ENCODE measurements around the gene ZNF200. TPM values are rescaled to one million over a fixed set of nuclear protein-coding genes. Genes with fewer than 3 reads are reported as not detected.
"Not testable (repeated sequence)": the region's sequence is repeated elsewhere in the genome, so short reads cannot be mapped to it uniquely, and the experiment has no call there.

ZNF200 gene
- polyA plus RNA-seq, 1 of the 3 experiments (the other 2 are of a cell fraction): 2.8 TPM

DNA sequence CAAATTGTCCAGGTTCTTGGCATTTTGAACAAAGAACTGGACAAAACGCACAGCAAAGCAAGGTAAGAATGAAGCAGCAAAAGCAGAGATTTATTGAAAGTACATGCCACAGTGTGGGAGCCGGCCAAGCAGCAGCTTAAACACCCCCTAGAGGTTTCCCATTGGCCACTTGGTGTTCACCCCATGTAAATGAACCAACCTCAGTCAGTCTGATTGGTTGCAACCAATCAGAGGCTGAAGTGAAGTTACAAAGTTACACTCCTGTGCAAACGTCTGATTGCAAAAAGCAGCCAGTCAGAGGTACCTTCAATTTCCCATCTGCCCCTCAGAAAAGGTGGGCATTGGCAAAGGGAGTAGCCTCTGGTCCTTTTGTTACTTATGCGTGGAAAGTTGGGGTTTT is 39.5 kb upstream of the ZNF200 start:
- no peaks in the 10 kb centered on the region for H4K20me1 ChIP-seq (ENCODE audit: insufficient read depth)
- no peak for DNase-seq
- no peaks in the 10 kb centered on the region for H3K36me3 ChIP-seq (replicated peaks in 1 of 2; ENCODE audit: control insufficient read depth in 1 of 2, insufficient read depth in 2 of 2, low read length in 1 of 2)
- no peak overlapping the region for H3K4me3 ChIP-seq (ENCODE audit: low read depth in 2 of 2, low read length in 1 of 2)
- H3K9me3 ChIP-seq: no peaks in the 10 kb centered on the region
- WGBS (ENCODE audit: low lambda C conversion rate): 24% methylated on average over 4 of the region's 4 CpGs
- TF ChIP-seq FOXM1 (IDR thresholded peaks at IDR 0.05; ENCODE audit: low read depth): no peak
- no peak for TF ChIP-seq RFX5 (IDR thresholded peaks at IDR 0.05; ENCODE audit: low read length)
- no peak for TF ChIP-seq YY1 (IDR thresholded peaks at IDR 0.05; ENCODE audit: low read depth)
- TF ChIP-seq SMC3 (IDR thresholded peaks at IDR 0.05; ENCODE audit: low read depth, low read length): no peak
- TF ChIP-seq, protein P1, sequence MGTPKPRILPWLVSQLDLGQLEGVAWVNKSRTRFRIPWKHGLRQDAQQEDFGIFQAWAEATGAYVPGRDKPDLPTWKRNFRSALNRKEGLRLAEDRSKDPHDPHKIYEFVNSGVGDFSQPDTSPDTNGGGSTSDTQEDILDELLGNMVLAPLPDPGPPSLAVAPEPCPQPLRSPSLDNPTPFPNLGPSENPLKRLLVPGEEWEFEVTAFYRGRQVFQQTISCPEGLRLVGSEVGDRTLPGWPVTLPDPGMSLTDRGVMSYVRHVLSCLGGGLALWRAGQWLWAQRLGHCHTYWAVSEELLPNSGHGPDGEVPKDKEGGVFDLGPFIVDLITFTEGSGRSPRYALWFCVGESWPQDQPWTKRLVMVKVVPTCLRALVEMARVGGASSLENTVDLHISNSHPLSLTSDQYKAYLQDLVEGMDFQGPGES (IDR thresholded peaks at IDR 0.05; ENCODE audit: low read depth, low read length): no peak
- TF ChIP-seq EP300 (IDR thresholded peaks at IDR 0.05; ENCODE audit: borderline replicate concordance in 1 of 2, low read depth in 1 of 2, low read length in 1 of 2): no peak
- no peak for TF ChIP-seq NFIC (IDR thresholded peaks at IDR 0.05; ENCODE audit: borderline replicate concordance)
- no peaks in the 10 kb centered on the region for H3K9me2 ChIP-seq
- peaks cover under 1% of the 10 kb centered on the region for H3F3A ChIP-seq (replicated peaks; ENCODE audit: insufficient read depth)
- no peak overlapping the region for H2AFZ ChIP-seq (ENCODE audit: low read depth)
- peaks cover 24% of the 10 kb centered on the region; the same call in 1 of the 2 replicates for H3K27me3 ChIP-seq (ENCODE audit: insufficient read depth)
- no peak overlapping the region for H3K9ac ChIP-seq
- H3K79me2 ChIP-seq (ENCODE audit: insufficient read depth): no peaks in the 10 kb centered on the region
- ChIA-PET CTCF (no interaction called here), POLR2A (no interaction called here)
- H3K4me2 ChIP-seq: no peak overlapping the region
- no peaks in the 10 kb centered on the region for H3K4me1 ChIP-seq (ENCODE audit: control insufficient read depth in 1 of 2, insufficient read depth in 2 of 2, low read depth in 1 of 2, low read length in 1 of 2)
- no peak overlapping the region for H3K27ac ChIP-seq (ENCODE audit: low read depth in 2 of 2, low read length in 1 of 2)

DNA sequence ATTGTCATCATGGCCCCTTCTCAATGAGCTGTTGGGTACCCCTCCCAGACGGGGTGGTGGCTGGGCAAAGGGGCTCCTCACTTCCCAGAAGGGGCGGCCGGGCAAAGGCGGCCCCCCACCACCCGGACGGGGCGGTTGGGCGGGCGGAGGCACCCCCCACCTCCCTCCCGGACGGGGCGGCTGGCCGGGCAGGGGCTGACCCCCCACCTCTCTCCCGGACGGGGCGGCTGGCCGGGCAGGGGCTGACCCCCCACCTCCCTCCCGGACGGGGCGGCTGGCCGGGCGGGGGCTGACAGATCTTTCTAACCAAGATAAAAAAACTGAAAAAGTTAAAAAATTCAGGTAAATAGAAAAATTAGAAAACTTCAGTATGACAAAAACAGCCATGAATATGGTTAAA is 36.3 kb upstream of the ZNF200 start:
- H3K9me3 ChIP-seq; H3K79me2 ChIP-seq (ENCODE audit: insufficient read depth); H3F3A ChIP-seq (replicated peaks; ENCODE audit: insufficient read depth); H3K4me1 ChIP-seq (ENCODE audit: control insufficient read depth in 1 of 2, insufficient read depth in 2 of 2, low read depth in 1 of 2, low read length in 1 of 2); H3K9me2 ChIP-seq; H3K36me3 ChIP-seq (replicated peaks in 1 of 2; ENCODE audit: control insufficient read depth in 1 of 2, insufficient read depth in 2 of 2, low read length in 1 of 2); H3K4me3 ChIP-seq (ENCODE audit: low read depth in 2 of 2, low read length in 1 of 2); H2AFZ ChIP-seq (ENCODE audit: low read depth); CTCF ChIA-PET; H3K27ac ChIP-seq (ENCODE audit: low read depth in 2 of 2, low read length in 1 of 2); POLR2A ChIA-PET; H3K4me2 ChIP-seq; H3K9ac ChIP-seq; H4K20me1 ChIP-seq (ENCODE audit: insufficient read depth); DNase-seq: not testable (repeated sequence)
- peaks cover 10% of the 10 kb centered on the region; the same call in 1 of the 2 replicates for H3K27me3 ChIP-seq (ENCODE audit: insufficient read depth)
- 46% methylated on average over 22 of the region's 22 CpGs for WGBS (ENCODE audit: low lambda C conversion rate)

DNA sequence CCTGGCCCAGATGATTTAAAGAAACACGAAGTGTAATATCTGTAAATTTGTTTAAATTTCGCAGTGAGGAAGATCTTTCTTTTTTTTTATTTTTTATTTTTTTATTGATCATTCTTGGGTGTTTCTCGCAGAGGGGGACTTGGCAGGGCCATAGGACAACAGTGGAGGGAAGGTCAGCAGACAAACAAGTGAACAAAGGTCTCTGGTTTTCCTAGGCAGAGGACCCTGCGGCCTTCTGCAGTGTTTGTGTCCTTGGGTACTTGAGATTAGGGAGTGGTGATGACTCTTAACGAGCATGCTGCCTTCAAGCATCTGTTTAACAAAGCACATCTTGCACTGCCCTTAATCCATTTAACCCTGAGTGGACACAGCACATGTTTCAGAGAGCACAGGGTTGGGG is 35.8 kb upstream of the ZNF200 start:
- H3K27me3 ChIP-seq (ENCODE audit: insufficient read depth); H3K9ac ChIP-seq; H3F3A ChIP-seq (replicated peaks; ENCODE audit: insufficient read depth); H4K20me1 ChIP-seq (ENCODE audit: insufficient read depth); DNase-seq; CTCF ChIA-PET; H3K9me3 ChIP-seq; H3K4me2 ChIP-seq; H3K79me2 ChIP-seq (ENCODE audit: insufficient read depth); POLR2A ChIA-PET; H3K4me1 ChIP-seq (ENCODE audit: control insufficient read depth in 1 of 2, insufficient read depth in 2 of 2, low read depth in 1 of 2, low read length in 1 of 2); H2AFZ ChIP-seq (ENCODE audit: low read depth); H3K36me3 ChIP-seq (replicated peaks in 1 of 2; ENCODE audit: control insufficient read depth in 1 of 2, insufficient read depth in 2 of 2, low read length in 1 of 2); H3K9me2 ChIP-seq; H3K4me3 ChIP-seq (ENCODE audit: low read depth in 2 of 2, low read length in 1 of 2); H3K27ac ChIP-seq (ENCODE audit: low read depth in 2 of 2, low read length in 1 of 2): not testable (repeated sequence)
- WGBS (ENCODE audit: low lambda C conversion rate): 61% methylated on average over 4 of the region's 5 CpGs
